Measurements from ENCODE around the gene DAP. TPM values are rescaled to one million over a fixed set of nuclear protein-coding genes. Genes with fewer than 3 reads are reported as not detected.
A peak's percentile ranks its signal among the peaks of the same experiment; 100 is the strongest.

DAP gene
- total RNA-seq, 1 experiment from 2014 or later = 108 TPM

DNA sequence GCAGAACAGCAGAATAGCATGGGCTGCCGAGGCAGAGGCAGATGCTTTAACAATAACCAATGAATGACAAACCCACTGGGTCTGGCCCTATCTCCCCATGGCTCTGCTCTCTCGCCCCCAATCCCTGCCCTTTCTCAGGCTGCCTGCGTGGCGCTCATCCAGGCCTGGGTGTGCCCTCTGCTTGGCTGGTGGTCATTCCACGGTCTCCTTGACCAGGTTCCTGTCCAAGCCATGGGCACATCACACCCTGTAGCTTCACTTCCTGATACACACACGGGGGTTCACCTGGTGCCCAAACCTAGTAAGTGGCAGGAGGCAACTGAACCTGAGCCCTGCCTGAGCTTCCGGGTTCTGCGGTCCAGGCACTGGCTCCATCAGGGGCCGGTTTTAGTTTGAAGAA, 87.6 kb downstream of the DAP start:
- in situ Hi-C loops (cut with HindIII; ENCODE audit: low pct_unique_long_range_greater_than_20kb, low sequenced_read_pairs) = no loop called here
- no peaks in the 10 kb centered on the region for H3K9me3 ChIP-seq (ENCODE audit: control insufficient read depth, insufficient read depth, low read depth, low read length)
- intact Hi-C loops (cut with micrococcal nuclease; ENCODE audit: unreplicated experiment) = no loop called here
- DNase-seq (ENCODE audit: low read depth, low spot score) (no peak), ATAC-seq (peak; percentile 11; the same call in 1 of the 2 replicates)
- BruUV-seq (replicated peaks) = no TSS peak
- no peak overlapping the region for H3K27ac ChIP-seq (ENCODE audit: low read length)
- H3K27me3 ChIP-seq (ENCODE audit: control insufficient read depth, insufficient read depth, low read length) = no peaks in the 10 kb centered on the region
- no peak overlapping the region for H3K4me3 ChIP-seq (ENCODE audit: low read depth in 2 of 2, low read length in 2 of 2)
- ChIA-PET POLR2A (no interaction called here), CTCF (no interaction called here)
- no peaks in the 10 kb centered on the region for H3K4me1 ChIP-seq (ENCODE audit: control insufficient read depth, insufficient read depth, low read length)
- TF ChIP-seq, protein P1, sequence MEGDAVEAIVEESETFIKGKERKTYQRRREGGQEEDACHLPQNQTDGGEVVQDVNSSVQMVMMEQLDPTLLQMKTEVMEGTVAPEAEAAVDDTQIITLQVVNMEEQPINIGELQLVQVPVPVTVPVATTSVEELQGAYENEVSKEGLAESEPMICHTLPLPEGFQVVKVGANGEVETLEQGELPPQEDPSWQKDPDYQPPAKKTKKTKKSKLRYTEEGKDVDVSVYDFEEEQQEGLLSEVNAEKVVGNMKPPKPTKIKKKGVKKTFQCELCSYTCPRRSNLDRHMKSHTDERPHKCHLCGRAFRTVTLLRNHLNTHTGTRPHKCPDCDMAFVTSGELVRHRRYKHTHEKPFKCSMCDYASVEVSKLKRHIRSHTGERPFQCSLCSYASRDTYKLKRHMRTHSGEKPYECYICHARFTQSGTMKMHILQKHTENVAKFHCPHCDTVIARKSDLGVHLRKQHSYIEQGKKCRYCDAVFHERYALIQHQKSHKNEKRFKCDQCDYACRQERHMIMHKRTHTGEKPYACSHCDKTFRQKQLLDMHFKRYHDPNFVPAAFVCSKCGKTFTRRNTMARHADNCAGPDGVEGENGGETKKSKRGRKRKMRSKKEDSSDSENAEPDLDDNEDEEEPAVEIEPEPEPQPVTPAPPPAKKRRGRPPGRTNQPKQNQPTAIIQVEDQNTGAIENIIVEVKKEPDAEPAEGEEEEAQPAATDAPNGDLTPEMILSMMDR (IDR thresholded peaks at IDR 0.05) = no peak
- TF ChIP-seq, protein P2, sequence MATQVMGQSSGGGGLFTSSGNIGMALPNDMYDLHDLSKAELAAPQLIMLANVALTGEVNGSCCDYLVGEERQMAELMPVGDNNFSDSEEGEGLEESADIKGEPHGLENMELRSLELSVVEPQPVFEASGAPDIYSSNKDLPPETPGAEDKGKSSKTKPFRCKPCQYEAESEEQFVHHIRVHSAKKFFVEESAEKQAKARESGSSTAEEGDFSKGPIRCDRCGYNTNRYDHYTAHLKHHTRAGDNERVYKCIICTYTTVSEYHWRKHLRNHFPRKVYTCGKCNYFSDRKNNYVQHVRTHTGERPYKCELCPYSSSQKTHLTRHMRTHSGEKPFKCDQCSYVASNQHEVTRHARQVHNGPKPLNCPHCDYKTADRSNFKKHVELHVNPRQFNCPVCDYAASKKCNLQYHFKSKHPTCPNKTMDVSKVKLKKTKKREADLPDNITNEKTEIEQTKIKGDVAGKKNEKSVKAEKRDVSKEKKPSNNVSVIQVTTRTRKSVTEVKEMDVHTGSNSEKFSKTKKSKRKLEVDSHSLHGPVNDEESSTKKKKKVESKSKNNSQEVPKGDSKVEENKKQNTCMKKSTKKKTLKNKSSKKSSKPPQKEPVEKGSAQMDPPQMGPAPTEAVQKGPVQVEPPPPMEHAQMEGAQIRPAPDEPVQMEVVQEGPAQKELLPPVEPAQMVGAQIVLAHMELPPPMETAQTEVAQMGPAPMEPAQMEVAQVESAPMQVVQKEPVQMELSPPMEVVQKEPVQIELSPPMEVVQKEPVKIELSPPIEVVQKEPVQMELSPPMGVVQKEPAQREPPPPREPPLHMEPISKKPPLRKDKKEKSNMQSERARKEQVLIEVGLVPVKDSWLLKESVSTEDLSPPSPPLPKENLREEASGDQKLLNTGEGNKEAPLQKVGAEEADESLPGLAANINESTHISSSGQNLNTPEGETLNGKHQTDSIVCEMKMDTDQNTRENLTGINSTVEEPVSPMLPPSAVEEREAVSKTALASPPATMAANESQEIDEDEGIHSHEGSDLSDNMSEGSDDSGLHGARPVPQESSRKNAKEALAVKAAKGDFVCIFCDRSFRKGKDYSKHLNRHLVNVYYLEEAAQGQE (IDR thresholded peaks at IDR 0.05; ENCODE audit: insufficient read depth in 1 of 2, low read depth in 2 of 2, low read length in 1 of 2) = no peak
- TF ChIP-seq SIN3A (IDR thresholded peaks at IDR 0.05; ENCODE audit: borderline replicate concordance, insufficient read depth, low read depth, low read length) (no peak), TCF7L2 (IDR thresholded peaks at IDR 0.05; ENCODE audit: low read depth, low read length) (no peak), POLR2AphosphoS5 (IDR thresholded peaks at IDR 0.05; ENCODE audit: low read depth, low read length) (no peak)
- H3K36me3 ChIP-seq (ENCODE audit: control insufficient read depth, insufficient read depth, low read length) = no peaks in the 10 kb centered on the region

DNA sequence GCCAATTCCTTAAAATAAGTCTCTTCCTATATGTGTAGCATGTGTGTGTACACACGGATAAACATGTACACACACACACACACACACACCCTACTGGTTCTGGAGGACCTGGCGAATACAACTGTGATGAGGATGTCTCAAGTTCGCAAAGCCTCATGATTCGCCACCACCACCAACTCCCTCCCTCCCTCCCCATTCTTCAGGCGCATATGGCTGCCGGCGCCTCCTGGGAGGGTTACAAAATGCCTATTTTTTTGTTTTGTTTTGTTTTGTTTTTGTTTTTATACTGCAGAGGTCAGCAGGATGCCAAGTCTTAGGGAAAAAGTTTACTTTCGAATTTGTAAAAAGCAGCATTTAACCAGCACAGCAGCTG, 88.0 kb downstream of the DAP start:
- no peak overlapping the region for H3K4me3 ChIP-seq (ENCODE audit: low read depth in 2 of 2, low read length in 2 of 2)
- in situ Hi-C loops (cut with HindIII; ENCODE audit: low pct_unique_long_range_greater_than_20kb, low sequenced_read_pairs) (no loop called here), intact Hi-C loops (cut with micrococcal nuclease; ENCODE audit: unreplicated experiment) (no loop called here)
- no peaks in the 10 kb centered on the region for H3K4me1 ChIP-seq (ENCODE audit: control insufficient read depth, insufficient read depth, low read length)
- ChIA-PET CTCF (no interaction called here), POLR2A (no interaction called here)
- DNase-seq (ENCODE audit: low read depth, low spot score) (no peak), ATAC-seq (no peak)
- TF ChIP-seq, protein P1 (IDR thresholded peaks at IDR 0.05) = no peak
- TF ChIP-seq SIN3A (IDR thresholded peaks at IDR 0.05; ENCODE audit: borderline replicate concordance, insufficient read depth, low read depth, low read length) = no peak
- no peak for TF ChIP-seq TCF7L2 (IDR thresholded peaks at IDR 0.05; ENCODE audit: low read depth, low read length)
- no TSS peak for BruUV-seq (replicated peaks)
- H3K27ac ChIP-seq (ENCODE audit: low read length) = no peak overlapping the region
- no peaks in the 10 kb centered on the region for H3K27me3 ChIP-seq (ENCODE audit: control insufficient read depth, insufficient read depth, low read length)
- no peaks in the 10 kb centered on the region for H3K9me3 ChIP-seq (ENCODE audit: control insufficient read depth, insufficient read depth, low read depth, low read length)
- H3K36me3 ChIP-seq (ENCODE audit: control insufficient read depth, insufficient read depth, low read length) = no peaks in the 10 kb centered on the region
